ENCODE data around the gene RARB.
A peak's percentile ranks its signal among the peaks of the same experiment; 100 is the strongest.

The RARB gene

GRCh38 chr3:25576831-25577454 lies 148.9 kb downstream of the RARB start:
- H3K27ac ChIP-seq (ENCODE audit: low read length) = no peak overlapping the region
- H3K4me2 ChIP-seq (ENCODE audit: low read length) = no peak overlapping the region
- H3K9me3 ChIP-seq (ENCODE audit: insufficient read depth, low read length) = no peaks in the 10 kb centered on the region
- no peak overlapping the region for H2AFZ ChIP-seq (ENCODE audit: low read depth, low read length)
- H3K4me1 ChIP-seq (ENCODE audit: low read length) = no peaks in the 10 kb centered on the region
- H3K79me2 ChIP-seq (ENCODE audit: low read length) = no peaks in the 10 kb centered on the region
- TF ChIP-seq CTCF (IDR thresholded peaks at IDR 0.05; ENCODE audit: low read depth, low read length) (peak; percentile 9; the same call in 1 of the 2 replicates), EZH2phosphoT487 (IDR thresholded peaks at IDR 0.05; ENCODE audit: low read depth) (no peak)
- H3K36me3 ChIP-seq (replicated peaks; ENCODE audit: low read depth, low read length) = no peaks in the 10 kb centered on the region
- H3K27me3 ChIP-seq (ENCODE audit: low read depth, low read length) = peaks cover 7% of the 10 kb centered on the region; the same call in 1 of the 2 replicates
- H3K4me3 ChIP-seq (ENCODE audit: low read length) = no peak overlapping the region
- H3K9ac ChIP-seq (ENCODE audit: low read length) = no peak overlapping the region
- H4K20me1 ChIP-seq (ENCODE audit: insufficient read depth, low read length) = no peaks in the 10 kb centered on the region

GRCh38 chr3:25578059-25578458 lies 150.0 kb downstream of the RARB start:
- Histone ChIP-seq H3K27ac (ENCODE audit: low read length) (no peak overlapping the region), H3K9me3 (ENCODE audit: insufficient read depth, low read length) (no peaks in the 10 kb centered on the region), H4K20me1 (ENCODE audit: insufficient read depth, low read length) (no peaks in the 10 kb centered on the region), H3K4me3 (ENCODE audit: low read length) (no peak overlapping the region), H2AFZ (ENCODE audit: low read depth, low read length) (no peak overlapping the region), H3K36me3 (replicated peaks; ENCODE audit: low read depth, low read length) (no peaks in the 10 kb centered on the region), H3K4me2 (ENCODE audit: low read length) (no peak overlapping the region), H3K27me3 (ENCODE audit: low read depth, low read length) (peaks cover 7% of the 10 kb centered on the region; the same call in 1 of the 2 replicates), H3K4me1 (ENCODE audit: low read length) (no peaks in the 10 kb centered on the region), H3K9ac (ENCODE audit: low read length) (no peak overlapping the region), H3K79me2 (ENCODE audit: low read length) (no peaks in the 10 kb centered on the region)
- no peak for TF ChIP-seq EZH2phosphoT487 (IDR thresholded peaks at IDR 0.05; ENCODE audit: low read depth)
- TF ChIP-seq CTCF (IDR thresholded peaks at IDR 0.05; ENCODE audit: low read depth, low read length) = no peak

GRCh38 chr3:25580534-25580933 lies 152.5 kb downstream of the RARB start:
- no peaks in the 10 kb centered on the region for H4K20me1 ChIP-seq (ENCODE audit: insufficient read depth, low read length)
- no peaks in the 10 kb centered on the region for H3K79me2 ChIP-seq (ENCODE audit: low read length)
- no peak overlapping the region for H3K4me3 ChIP-seq (ENCODE audit: low read length)
- no peak overlapping the region for H3K9ac ChIP-seq (ENCODE audit: low read length)
- peaks cover 7% of the 10 kb centered on the region; the same call in 1 of the 2 replicates for H3K27me3 ChIP-seq (ENCODE audit: low read depth, low read length)
- H3K4me1 ChIP-seq (ENCODE audit: low read length) = no peaks in the 10 kb centered on the region
- H3K27ac ChIP-seq (ENCODE audit: low read length) = no peak overlapping the region
- no peak overlapping the region for H2AFZ ChIP-seq (ENCODE audit: low read depth, low read length)
- TF ChIP-seq EZH2phosphoT487 (IDR thresholded peaks at IDR 0.05; ENCODE audit: low read depth) (no peak), CTCF (IDR thresholded peaks at IDR 0.05; ENCODE audit: low read depth, low read length) (no peak)
- no peaks in the 10 kb centered on the region for H3K36me3 ChIP-seq (replicated peaks; ENCODE audit: low read depth, low read length)
- H3K4me2 ChIP-seq (ENCODE audit: low read length) = no peak overlapping the region
- H3K9me3 ChIP-seq (ENCODE audit: insufficient read depth, low read length) = no peaks in the 10 kb centered on the region

GRCh38 chr3:25581335-25581734 lies 153.3 kb downstream of the RARB start:
- Histone ChIP-seq H3K9me3 (ENCODE audit: insufficient read depth, low read length) (no peaks in the 10 kb centered on the region), H3K27me3 (ENCODE audit: low read depth, low read length) (peaks cover 7% of the 10 kb centered on the region; the same call in 1 of the 2 replicates), H3K4me3 (ENCODE audit: low read length) (no peak overlapping the region), H3K36me3 (replicated peaks; ENCODE audit: low read depth, low read length) (no peaks in the 10 kb centered on the region), H2AFZ (ENCODE audit: low read depth, low read length) (no peak overlapping the region), H3K9ac (ENCODE audit: low read length) (no peak overlapping the region), H3K4me1 (ENCODE audit: low read length) (no peaks in the 10 kb centered on the region), H3K79me2 (ENCODE audit: low read length) (no peaks in the 10 kb centered on the region), H3K4me2 (ENCODE audit: low read length) (no peak overlapping the region), H4K20me1 (ENCODE audit: insufficient read depth, low read length) (no peaks in the 10 kb centered on the region), H3K27ac (ENCODE audit: low read length) (no peak overlapping the region)
- no peak for TF ChIP-seq EZH2phosphoT487 (IDR thresholded peaks at IDR 0.05; ENCODE audit: low read depth)
- TF ChIP-seq CTCF (IDR thresholded peaks at IDR 0.05; ENCODE audit: low read depth, low read length) = no peak
